GM12801 (cell line): ENCODE measurements around the gene SCAF1.

Source experiments
- TF ChIP-seq, protein P1 (sequence below): IDR thresholded peaks from one replicate; pipeline ENCODE4 v1.5.1; 2011; ENCODE audit warnings: control low read depth; ENCODE audit not compliant: insufficient read length; ENCODE audit errors: extremely low read depth

SCAF1 gene

GRCh38 chr19:49595819-49596404 lies 46.1 kb upstream of the SCAF1 start:
- TF ChIP-seq, protein P1, sequence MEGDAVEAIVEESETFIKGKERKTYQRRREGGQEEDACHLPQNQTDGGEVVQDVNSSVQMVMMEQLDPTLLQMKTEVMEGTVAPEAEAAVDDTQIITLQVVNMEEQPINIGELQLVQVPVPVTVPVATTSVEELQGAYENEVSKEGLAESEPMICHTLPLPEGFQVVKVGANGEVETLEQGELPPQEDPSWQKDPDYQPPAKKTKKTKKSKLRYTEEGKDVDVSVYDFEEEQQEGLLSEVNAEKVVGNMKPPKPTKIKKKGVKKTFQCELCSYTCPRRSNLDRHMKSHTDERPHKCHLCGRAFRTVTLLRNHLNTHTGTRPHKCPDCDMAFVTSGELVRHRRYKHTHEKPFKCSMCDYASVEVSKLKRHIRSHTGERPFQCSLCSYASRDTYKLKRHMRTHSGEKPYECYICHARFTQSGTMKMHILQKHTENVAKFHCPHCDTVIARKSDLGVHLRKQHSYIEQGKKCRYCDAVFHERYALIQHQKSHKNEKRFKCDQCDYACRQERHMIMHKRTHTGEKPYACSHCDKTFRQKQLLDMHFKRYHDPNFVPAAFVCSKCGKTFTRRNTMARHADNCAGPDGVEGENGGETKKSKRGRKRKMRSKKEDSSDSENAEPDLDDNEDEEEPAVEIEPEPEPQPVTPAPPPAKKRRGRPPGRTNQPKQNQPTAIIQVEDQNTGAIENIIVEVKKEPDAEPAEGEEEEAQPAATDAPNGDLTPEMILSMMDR, result no peak

DNA sequence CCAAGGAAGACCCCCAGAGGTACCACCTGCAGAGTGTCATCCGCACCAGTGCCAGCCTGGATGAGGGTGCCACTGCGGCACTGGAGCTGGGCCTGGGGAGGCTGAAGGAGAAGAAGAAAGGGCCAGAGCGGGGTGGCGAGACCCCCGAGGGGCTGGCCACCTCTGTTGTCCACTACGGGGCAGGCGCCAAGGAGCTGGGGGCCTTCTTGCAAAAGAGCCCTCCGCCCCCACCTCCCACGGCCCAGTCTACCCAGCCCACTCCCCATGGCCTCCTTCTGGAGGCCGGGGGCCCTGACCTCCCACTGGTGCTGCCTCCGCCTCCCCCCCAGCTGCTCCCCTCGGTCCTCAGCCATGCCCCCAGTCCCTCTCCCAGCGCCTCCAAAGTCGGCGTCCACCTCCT lies 45.6 kb upstream of the SCAF1 start:
- TF ChIP-seq, protein P1, result no peak

DNA sequence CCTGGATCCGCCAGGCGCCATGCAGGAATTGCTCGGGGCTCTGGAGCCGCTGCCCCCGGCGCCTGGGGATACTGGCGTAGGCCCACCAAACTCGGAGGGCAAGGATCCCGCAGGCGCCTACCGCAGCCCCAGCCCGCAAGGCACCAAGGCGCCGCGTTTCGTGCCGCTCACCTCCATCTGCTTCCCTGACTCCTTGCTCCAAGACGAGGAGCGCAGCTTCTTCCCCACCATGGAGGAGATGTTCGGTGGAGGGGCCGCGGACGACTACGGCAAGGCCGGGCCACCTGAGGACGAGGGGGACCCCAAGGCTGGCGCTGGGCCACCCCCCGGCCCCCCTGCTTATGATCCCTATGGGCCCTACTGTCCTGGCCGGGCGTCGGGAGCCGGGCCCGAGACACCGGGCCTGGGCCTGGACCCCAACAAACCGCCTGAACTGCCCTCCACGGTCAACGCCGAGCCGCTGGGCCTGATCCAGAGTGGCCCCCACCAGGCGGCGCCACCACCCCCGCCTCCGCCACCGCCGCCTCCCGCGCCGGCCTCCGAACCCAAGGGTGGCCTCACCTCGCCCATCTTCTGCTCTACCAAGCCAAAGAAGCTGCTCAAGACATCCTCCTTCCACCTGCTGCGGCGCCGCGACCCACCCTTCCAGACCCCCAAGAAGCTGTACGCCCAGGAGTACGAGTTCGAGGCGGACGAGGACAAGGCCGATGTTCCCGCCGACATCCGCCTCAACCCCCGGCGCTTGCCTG lies 44.9 kb upstream of the SCAF1 start:
- TF ChIP-seq, protein P1, result no peak

- TF ChIP-seq, protein P1, result no peak
These were observed 44.4 kb upstream of the SCAF1 start for GRCh38 chr19:49597703-49597974.

DNA sequence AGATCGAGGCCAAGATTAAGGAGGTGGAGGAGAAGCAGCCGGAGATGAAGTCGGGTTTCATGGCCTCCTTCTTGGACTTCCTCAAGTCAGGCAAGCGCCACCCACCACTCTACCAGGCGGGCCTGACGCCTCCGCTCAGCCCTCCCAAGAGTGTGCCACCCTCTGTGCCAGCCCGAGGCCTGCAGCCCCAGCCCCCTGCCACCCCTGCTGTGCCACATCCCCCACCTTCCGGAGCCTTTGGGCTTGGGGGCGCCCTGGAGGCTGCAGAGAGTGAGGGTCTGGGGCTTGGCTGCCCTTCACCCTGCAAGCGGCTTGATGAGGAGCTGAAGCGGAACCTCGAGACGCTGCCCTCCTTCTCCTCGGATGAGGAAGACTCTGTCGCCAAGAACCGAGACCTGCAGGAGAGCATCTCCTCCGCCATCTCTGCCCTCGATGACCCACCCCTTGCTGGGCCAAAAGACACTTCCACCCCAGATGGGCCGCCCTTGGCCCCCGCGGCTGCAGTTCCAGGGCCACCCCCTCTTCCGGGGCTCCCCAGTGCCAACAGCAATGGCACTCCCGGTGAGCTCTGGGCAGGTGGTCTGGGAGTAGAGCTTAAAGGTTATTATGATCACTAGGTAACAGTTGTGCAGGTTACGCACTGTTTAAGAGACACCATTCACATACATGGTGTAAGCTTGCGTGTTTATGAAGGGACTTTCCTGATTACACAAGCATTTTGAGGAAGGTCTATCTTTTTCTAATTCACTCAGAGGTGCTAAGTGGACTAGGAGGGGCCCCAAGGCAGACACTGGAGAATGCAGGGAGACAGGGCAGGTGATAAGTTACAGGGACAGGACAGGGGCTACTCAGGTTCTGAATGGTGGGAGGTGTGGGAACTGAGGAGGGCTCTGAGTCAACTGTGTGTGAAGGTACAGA lies 42.4 kb upstream of the SCAF1 start:
- TF ChIP-seq, protein P1, result no peak

DNA sequence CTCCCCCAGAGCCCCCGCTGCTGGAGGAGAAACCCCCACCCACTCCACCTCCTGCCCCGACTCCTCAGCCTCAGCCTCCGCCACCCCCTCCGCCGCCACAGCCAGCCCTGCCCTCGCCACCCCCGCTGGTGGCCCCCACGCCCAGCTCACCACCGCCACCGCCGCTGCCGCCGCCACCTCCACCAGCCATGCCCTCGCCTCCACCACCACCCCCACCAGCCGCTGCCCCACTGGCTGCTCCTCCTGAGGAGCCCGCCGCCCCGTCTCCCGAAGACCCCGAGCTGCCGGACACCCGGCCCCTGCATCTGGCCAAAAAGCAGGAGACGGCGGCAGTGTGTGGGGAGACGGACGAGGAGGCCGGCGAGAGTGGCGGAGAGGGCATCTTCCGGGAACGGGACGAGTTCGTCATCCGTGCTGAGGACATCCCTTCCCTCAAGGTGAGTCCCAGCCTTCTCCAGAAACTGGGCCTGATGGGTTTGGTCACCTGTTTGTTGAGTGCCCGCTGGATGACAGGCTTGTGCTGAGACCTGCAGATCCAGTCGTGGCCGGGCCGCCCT lies 40.4 kb upstream of the SCAF1 start:
- TF ChIP-seq, protein P1, result no peak

DNA sequence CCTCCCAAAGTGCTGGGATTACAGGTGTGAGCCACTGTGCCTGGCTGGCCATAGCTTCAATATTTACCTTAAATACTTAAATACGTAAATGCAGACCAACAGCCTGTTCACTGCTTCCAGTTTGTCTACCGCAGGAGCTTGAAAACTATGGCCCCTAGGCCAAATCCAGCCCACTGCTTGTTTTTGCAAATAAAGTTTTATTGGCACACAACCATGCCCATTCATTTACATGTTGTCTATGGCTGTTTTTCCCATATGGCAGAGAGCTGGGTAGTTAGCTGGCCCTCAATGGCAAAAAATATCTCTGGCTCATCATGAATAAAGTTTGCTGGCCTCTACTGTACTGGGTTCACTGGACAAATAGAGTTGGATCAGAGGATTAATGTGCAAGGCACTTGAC lies 39.2 kb upstream of the SCAF1 start:
- TF ChIP-seq, protein P1, result no peak
